ENCODE measurements around the gene DNASE1L3.

The DNASE1L3 gene

DNA sequence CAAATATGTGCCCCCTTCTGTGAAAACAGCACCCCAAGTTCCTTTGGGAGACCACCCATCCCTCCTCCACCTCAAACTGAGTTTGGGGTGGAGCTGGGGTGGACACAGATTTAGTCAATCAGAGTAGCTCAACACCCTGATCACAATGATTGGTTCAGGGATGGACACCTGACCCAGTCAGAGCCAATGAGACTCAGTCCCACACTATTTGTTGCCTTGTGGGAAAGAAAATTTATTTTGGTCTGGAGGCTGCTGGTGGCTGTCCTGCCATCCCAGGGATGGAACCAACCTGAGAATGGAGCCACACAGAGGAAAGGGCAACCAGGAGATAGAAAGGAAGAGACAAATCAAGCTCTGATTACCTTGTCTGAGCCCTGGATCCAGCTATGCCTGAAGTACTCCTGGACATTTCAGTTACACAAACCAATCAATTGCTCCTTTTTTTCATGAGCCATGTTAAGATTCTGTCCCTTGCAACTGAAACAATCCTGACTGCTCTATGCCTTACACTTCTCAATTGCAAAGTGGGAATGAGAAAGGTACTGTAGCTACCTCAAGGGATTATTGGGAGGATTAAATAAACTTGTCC lies 10.6 kb downstream of the DNASE1L3 start:
- TF ChIP-seq, protein P1, sequence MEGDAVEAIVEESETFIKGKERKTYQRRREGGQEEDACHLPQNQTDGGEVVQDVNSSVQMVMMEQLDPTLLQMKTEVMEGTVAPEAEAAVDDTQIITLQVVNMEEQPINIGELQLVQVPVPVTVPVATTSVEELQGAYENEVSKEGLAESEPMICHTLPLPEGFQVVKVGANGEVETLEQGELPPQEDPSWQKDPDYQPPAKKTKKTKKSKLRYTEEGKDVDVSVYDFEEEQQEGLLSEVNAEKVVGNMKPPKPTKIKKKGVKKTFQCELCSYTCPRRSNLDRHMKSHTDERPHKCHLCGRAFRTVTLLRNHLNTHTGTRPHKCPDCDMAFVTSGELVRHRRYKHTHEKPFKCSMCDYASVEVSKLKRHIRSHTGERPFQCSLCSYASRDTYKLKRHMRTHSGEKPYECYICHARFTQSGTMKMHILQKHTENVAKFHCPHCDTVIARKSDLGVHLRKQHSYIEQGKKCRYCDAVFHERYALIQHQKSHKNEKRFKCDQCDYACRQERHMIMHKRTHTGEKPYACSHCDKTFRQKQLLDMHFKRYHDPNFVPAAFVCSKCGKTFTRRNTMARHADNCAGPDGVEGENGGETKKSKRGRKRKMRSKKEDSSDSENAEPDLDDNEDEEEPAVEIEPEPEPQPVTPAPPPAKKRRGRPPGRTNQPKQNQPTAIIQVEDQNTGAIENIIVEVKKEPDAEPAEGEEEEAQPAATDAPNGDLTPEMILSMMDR (conservative IDR thresholded peaks at IDR 0.05; ENCODE audit: low read length), result no peak
- H3K4me3 ChIP-seq (ENCODE audit: low read length), result no peak overlapping the region
- DNase-seq (ENCODE audit: low read depth), result no peak

DNA sequence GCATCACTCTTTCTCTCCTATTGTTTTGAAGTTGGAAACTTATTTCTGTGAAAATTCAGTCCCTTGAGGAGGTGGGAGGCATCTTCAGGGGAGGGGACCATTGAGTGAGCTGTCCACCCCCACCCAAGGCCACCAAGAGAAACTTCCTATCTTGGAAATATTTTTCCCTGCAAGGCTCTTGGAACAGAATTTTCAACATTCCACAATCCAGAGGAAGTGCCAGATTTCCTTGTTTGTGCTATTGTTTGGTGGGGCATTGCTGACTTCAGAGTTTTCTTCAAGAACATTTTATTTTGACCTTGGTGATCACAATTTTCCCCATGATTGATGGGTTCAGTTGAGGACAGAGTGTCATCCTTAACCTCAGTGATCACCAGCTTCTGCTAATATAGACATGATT lies 12.0 kb downstream of the DNASE1L3 start:
- TF ChIP-seq, protein P1 (conservative IDR thresholded peaks at IDR 0.05; ENCODE audit: low read length), result no peak
- no peak for DNase-seq (ENCODE audit: low read depth)
- H3K4me3 ChIP-seq (ENCODE audit: low read length), result no peak overlapping the region

DNA sequence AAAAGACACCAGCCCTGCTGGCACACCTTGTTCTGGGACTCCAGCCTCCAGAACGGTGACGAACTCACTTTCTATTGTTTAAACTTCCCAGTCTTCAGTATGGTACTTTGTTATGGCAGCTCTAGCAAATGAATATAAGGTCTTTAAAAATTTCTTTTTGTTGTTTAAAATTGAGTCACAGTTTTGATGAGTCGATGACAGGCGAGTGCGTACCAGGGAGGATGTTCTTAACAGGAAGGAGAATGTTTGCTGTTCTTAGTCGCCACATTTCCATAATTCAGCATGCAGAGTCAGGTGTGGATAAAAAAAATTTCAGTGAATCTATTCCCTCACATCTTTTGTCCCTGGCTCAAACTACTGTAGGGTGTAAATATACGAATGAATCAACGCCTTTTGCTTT lies 12.4 kb downstream of the DNASE1L3 start:
- TF ChIP-seq, protein P1 (conservative IDR thresholded peaks at IDR 0.05; ENCODE audit: low read length), result no peak
- no peak overlapping the region for H3K4me3 ChIP-seq (ENCODE audit: low read length)
- DNase-seq (ENCODE audit: low read depth), result no peak

DNA sequence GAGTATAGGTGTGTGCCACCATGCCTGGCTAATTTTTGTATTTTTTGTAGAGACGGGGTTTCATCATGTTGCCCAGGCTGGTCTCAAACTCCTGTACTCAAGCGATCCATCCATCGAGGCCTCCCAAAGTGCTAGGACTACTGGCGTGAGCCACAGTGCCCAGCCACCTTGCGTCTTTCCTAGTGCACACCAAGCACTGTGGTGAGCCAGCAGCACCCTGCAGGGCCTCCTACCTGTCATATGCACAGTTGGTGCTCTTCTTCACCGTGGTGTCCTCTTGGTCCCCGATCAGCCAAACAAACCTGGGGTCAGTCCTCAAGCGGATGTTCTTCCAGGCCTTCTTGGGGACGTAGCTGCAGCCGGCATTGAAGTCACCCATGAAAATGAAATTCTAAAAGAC lies 13.2 kb downstream of the DNASE1L3 start:
- DNase-seq (ENCODE audit: low read depth), result no peak
- TF ChIP-seq, protein P1 (conservative IDR thresholded peaks at IDR 0.05; ENCODE audit: low read length), result no peak
- H3K4me3 ChIP-seq (ENCODE audit: low read length), result no peak overlapping the region

DNA sequence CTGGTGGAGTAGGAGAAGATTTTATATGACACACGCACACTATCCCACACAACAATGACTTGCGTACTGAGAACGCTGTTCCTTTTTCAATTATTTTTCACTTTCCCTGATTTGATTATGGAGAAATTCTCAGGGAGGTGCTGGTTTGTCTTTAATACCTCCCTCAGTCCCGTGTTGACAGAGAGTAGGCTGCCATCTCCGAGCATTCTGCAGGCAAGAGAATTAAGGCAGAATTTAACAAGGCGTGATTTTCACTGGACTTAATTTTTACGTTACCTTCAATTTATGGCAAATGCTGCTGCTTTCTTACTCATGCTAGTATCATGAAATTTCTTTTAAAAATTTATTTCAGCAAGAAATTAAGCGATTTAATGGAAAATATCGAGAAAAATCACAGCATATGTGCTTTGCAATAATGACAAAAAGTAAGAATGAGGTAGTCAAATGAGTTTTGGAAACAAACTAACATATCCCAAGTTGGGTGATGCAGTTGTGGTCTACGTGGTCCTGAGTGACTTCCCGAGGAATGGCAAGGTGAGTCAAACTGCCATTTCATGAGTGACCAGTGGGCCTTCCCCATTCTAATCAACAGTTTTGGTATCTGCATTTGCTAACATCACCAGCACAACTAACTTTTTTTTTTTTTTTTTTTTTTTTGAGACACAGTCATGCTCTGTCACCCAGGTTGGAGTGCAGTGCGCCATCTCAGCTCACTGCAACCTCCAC lies 16.9 kb downstream of the DNASE1L3 start:
- H3K4me3 ChIP-seq (ENCODE audit: low read length), result no peak overlapping the region
- TF ChIP-seq, protein P1 (conservative IDR thresholded peaks at IDR 0.05; ENCODE audit: low read length), result no peak
- no peak for DNase-seq (ENCODE audit: low read depth)

DNA sequence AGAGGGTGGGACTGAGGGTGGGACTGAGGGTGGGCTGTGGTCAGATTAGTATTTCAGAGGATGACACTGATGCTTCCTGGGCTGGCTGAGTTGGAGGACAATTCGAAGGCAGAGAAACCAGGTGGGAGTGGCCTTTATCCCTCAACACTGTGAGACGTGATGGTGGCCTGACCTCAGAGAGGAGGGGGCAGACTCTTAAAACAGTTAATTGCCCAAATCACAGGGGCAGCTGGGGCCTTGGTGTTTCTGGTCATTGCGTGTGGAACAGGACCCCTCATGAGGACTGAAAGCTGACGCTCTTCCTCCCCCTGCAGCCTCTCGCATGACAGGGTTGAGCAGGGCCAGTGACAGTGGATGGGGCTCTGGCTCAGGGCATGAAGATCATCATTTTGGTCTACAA lies 18.7 kb downstream of the DNASE1L3 start:
- TF ChIP-seq, protein P1 (conservative IDR thresholded peaks at IDR 0.05; ENCODE audit: low read length), result no peak
- DNase-seq (ENCODE audit: low read depth), result no peak
- H3K4me3 ChIP-seq (ENCODE audit: low read length), result no peak overlapping the region

DNA sequence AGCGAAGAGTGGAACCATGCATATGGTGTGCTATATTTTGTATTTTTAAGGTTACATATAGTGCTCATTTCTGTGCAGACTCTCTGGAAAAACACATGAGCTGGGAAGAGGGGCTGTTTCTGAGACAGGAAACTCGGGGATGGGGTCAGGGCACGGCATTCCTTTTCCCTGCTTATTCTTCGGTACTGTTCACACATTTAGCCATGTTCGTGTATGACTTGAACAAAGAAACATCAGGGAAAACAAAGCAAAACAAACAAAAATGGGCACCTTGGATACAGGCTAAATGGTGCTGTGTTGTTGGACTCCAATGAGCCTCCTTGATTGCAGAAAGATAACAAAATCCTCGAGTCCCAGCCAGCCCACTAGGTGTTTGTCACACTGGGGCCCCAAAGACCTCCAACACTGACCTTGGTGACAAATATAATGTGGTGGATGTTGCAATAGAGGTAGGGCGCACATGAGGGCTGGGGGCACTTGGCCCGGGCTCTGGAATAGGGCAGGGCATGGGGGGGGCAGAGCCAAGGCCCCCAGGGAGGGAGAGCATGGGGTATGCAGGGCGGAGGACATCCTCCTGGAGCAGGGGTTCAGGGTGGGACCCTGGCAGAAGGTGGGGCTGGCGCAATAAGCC lies 19.3 kb downstream of the DNASE1L3 start:
- H3K4me3 ChIP-seq (ENCODE audit: low read length), result no peak overlapping the region
- no peak for DNase-seq (ENCODE audit: low read depth)
- TF ChIP-seq, protein P1 (conservative IDR thresholded peaks at IDR 0.05; ENCODE audit: low read length), result no peak
